Activated B cell treated with CpG ODN at 0.5 μM for 24 hours (primary cell): Measurements from ENCODE around the gene R3HDM2. TPM values are rescaled to one million over a fixed set of nuclear protein-coding genes. Genes with fewer than 3 reads are reported as not detected.
A peak's percentile ranks its signal among the peaks of the same experiment; 100 is the strongest.

Source experiments
- ATAC-seq: fragments of 200-7000 bp; cut with Tn5 transposase; one replicate; pipeline ENCODE4 v1.10.0; 2021; ENCODE audit warnings: low read depth, mild to moderate bottlenecking, moderate library complexity
- CTCF ChIA-PET: fragments of 350-600 bp; sonication (Branson Sonifier 250); formaldehyde crosslinking; loops from one replicate; lab custom pipeline; 2021; ENCODE audit warnings: antibody characterized with exemption; lab: Charles Lee
- POLR2A ChIA-PET: fragments of 350-600 bp; sonication (Branson Sonifier 250); formaldehyde crosslinking; loops from one replicate; lab custom pipeline; 2021; ENCODE audit warnings: antibody characterized with exemption; lab: Charles Lee
- DNase-seq: peaks from one replicate; pipeline ENCODE4 v3.0.0; 2022
- H3K27ac Mint-ChIP-seq: one replicate; pipeline ENCODE4 v1.8.0; 2020; ENCODE audit warnings: mixed read lengths
- H3K27me3 Mint-ChIP-seq: one replicate; pipeline ENCODE4 v1.8.0; 2021; ENCODE audit warnings: mixed read lengths
- H3K36me3 Mint-ChIP-seq: one replicate; pipeline ENCODE4 v1.8.0; 2021; ENCODE audit warnings: low read depth, mixed read lengths
- H3K4me1 Mint-ChIP-seq: one replicate; pipeline ENCODE4 v1.8.0; 2021; ENCODE audit warnings: mixed read lengths
- H3K4me3 Mint-ChIP-seq: one replicate; pipeline ENCODE4 v1.8.0; 2020; ENCODE audit warnings: mild to moderate bottlenecking, mixed read lengths
- H3K9me3 Mint-ChIP-seq: one replicate; pipeline ENCODE4 v1.8.0; 2020; ENCODE audit warnings: mixed read lengths
- intact Hi-C: fragments of 100-400 bp; cut with micrococcal nuclease; formaldehyde crosslinking; loops from one replicate; pipeline ENCODE4 v1.15.1; 2024
- total RNA-seq: library from RNA; stranded (reverse); gene quantifications from 2 replicates; pipeline ENCODE4 v1.2.3, GENCODE V29; 2022
- TF ChIP-seq, protein P1 (sequence below): fragments of 200-600 bp; IDR thresholded peaks from one replicate; pipeline ENCODE4 v1.8.0; 2022; ENCODE audit warnings: antibody characterized with exemption, mild to moderate bottlenecking

R3HDM2 gene
- total RNA-seq, 1 donor from 2014 or later = 75.6 TPM

DNA sequence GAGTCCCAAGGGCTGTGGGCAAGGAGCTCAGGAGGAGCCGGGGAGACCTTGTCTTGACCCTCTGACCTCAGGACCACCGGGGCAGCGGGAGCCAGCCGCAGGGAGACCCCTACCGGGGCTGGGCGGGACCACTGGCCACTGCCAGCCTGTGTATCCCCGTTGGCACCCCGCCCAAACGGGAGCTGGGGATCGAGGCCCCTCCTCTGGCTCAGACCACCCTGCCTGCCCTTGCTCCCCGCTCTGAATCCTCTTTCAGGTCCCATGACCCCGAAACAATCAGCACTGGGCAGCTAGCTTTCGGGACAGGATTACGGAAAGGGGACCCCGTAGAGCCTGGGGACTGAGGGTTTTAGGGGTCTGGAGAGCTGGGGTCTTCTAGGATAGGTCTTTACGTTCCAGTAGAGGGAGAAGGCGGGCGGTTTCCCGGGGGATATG, 30.0 kb upstream of the R3HDM2 start:
- DNase-seq = no peak
- Mint-ChIP-seq H3K9me3 (no peaks in the 10 kb centered on the region), H3K27ac (peak overlapping the region; percentile 12), H3K36me3 (peaks cover 13% of the 10 kb centered on the region), H3K4me1 (peaks cover 60% of the 10 kb centered on the region), H3K4me3 (peak overlapping the region; percentile 97), H3K27me3 (no peaks in the 10 kb centered on the region)
- TF ChIP-seq, protein P1, sequence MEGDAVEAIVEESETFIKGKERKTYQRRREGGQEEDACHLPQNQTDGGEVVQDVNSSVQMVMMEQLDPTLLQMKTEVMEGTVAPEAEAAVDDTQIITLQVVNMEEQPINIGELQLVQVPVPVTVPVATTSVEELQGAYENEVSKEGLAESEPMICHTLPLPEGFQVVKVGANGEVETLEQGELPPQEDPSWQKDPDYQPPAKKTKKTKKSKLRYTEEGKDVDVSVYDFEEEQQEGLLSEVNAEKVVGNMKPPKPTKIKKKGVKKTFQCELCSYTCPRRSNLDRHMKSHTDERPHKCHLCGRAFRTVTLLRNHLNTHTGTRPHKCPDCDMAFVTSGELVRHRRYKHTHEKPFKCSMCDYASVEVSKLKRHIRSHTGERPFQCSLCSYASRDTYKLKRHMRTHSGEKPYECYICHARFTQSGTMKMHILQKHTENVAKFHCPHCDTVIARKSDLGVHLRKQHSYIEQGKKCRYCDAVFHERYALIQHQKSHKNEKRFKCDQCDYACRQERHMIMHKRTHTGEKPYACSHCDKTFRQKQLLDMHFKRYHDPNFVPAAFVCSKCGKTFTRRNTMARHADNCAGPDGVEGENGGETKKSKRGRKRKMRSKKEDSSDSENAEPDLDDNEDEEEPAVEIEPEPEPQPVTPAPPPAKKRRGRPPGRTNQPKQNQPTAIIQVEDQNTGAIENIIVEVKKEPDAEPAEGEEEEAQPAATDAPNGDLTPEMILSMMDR = no peak
- ChIA-PET POLR2A (interaction anchor here (0.6 to 6.9 kb wide), 8 partner anchors 17 to 1323 kb away, joined by 3 to 133 read pairs (median 6); partner anchors contain the start of genes ARHGAP9 and DDIT3), CTCF (interaction anchor here (1.3 to 6.7 kb wide), 2 partner anchors 16 to 122 kb away, joined by 3 to 74 read pairs; partner anchors contain the start of gene ARHGAP9)
- no peak for ATAC-seq
- intact Hi-C loops = no loop called here

DNA sequence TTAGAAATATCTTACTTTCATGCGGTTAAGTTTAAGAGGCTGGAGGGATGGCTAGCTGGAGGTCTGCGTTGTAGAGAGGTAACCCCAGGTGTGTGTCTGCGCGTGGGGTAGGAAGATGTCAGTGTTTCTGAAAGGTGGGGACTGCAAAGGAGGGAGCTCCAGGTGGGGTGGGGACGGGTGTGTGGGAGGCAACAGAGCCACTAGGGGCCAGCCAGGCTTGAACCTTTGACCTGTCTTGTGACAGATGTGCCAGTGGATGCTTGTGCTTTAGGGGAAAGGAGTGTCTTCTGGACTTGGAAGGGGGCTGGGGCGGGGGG, 29.6 kb upstream of the R3HDM2 start:
- no peaks in the 10 kb centered on the region for H3K27me3 Mint-ChIP-seq
- ChIA-PET POLR2A (interaction anchor here (0.6 to 6.9 kb wide), 7 partner anchors 17 to 1323 kb away, joined by 3 to 133 read pairs (median 6); partner anchors contain the start of genes ARHGAP9, DDIT3 and MARS1), CTCF (interaction anchor here (6.7 kb wide), 1 partner anchor 17 kb away, joined by 74 read pairs; the partner anchor contains the start of gene ARHGAP9)
- no peaks in the 10 kb centered on the region for H3K9me3 Mint-ChIP-seq
- intact Hi-C loops = no loop called here
- peak overlapping the region; percentile 97 for H3K4me3 Mint-ChIP-seq
- TF ChIP-seq, protein P1 = no peak
- peaks cover 64% of the 10 kb centered on the region for H3K4me1 Mint-ChIP-seq
- DNase-seq (peak; percentile 32), ATAC-seq (no peak)
- H3K27ac Mint-ChIP-seq = peak overlapping the region; percentile 78
- H3K36me3 Mint-ChIP-seq = peaks cover 13% of the 10 kb centered on the region

DNA sequence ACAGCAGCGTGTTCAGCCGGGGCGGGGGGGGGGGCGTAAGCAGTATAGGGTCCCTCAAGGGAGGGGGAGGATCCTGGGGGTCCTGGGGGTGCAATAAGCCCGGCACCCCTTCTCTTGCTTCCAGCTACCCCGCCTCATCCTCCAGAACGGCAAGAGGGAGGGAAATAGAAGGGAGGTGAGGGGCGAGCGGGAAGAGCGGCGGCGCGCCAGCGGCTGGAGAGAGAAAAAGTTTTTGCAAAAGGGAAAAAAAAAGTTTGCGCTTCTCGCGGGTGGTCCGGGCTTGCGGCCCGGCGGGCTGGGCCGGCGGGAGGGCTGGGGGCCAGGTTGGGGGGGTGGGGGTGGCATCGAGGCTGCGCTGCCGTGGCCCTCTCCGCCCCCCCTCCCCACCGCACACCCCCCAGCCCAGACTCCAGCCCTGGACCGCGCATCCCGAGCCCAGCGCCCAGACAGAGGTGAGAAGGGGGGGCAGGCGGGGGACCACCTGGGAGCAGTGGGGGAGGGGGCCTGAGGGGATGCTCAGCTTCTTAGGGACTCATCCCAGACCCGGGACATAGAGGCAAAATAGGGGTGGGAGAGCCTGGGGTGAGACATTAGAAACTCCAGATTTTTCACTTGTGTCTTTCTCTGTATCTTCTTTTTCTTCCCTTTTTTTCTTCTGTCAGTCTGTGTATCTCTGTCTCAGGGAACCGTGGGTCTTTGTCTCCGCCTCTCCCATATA, 29.1 kb upstream of the R3HDM2 start, which contains the start of gene GLI1:
Gene GLI1, plus strand, starts transcription at position 36 of the 718 bp plus-strand sequence. CDS start 3,907 bp downstream, outside the sequence.
- peak within 1 kb of the TSS; percentile 98 for H3K27ac Mint-ChIP-seq
- intact Hi-C loops = loop anchor here (1.0 to 10.0 kb wide), 8 partner anchors 27 to 335 kb away; partner anchors contain the start of genes B4GALNT1, DCTN2, DDIT3 and LRP1
- ChIA-PET POLR2A (interaction anchor here (0.6 to 6.9 kb wide), 14 partner anchors 9 to 1322 kb away, joined by 3 to 133 read pairs (median 5); partner anchors contain the start of genes ARHGAP9, DDIT3, MARS1 and SHMT2), CTCF (interaction anchor here (0.6 to 6.7 kb wide), 14 partner anchors 11 to 971 kb away, joined by 3 to 74 read pairs (median 5); partner anchors contain the start of gene ARHGAP9)
- peak within 1 kb of the TSS; percentile 97 for H3K4me3 Mint-ChIP-seq
- no peak for ATAC-seq
- TF ChIP-seq, protein P1 = no peak
- peaks cover 13% of the 10 kb centered on the region for H3K36me3 Mint-ChIP-seq
- no peaks in the 10 kb centered on the region for H3K9me3 Mint-ChIP-seq
- no peaks in the 10 kb centered on the region for H3K27me3 Mint-ChIP-seq
- peaks cover 65% of the 10 kb centered on the region for H3K4me1 Mint-ChIP-seq
- DNase-seq = no peak

DNA sequence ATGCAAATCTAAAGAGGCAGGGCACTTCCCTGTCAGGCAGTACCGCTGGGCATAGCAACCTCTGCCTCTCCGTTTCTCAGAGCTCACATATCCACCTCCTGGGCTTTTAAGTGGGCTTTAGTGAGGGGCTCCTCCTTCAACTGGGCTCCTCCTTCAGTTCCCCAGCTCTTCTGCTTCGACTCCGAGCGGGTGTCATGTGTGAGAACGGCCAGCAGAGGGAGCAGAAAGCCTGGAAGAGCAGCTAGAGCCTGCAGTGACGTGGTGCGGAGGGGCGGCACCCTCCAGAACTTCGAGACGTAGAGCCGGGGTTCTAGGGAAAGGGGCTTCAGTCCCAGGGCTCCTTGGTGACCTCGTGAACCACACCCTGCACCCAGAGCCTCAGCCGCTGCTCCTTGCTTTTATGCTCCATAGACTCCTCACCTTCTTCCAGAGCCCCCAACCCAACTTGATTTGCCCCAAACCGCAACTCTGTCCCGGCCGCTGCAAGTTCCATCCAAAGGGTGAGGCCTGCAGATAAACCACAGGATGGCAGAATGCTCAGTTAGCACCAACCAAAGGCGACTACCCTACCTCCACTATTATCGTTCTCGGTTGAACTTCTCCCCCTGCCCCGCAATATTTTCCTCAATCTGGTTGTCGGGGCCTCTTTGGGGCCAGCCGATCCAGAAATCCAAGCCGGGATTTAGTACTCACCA, 28.4 kb upstream of the R3HDM2 start:
- Mint-ChIP-seq H3K4me1 (peaks cover 62% of the 10 kb centered on the region), H3K27me3 (no peaks in the 10 kb centered on the region), H3K36me3 (peaks cover 13% of the 10 kb centered on the region), H3K4me3 (peak overlapping the region; percentile 96), H3K9me3 (no peaks in the 10 kb centered on the region), H3K27ac (peak overlapping the region; percentile 98)
- intact Hi-C loops = loop anchor here (1.0 to 10.0 kb wide), 8 partner anchors 28 to 334 kb away; partner anchors contain the start of genes B4GALNT1, DCTN2, DDIT3 and LRP1
- ChIA-PET CTCF (interaction anchor here (0.7 to 6.7 kb wide), 23 partner anchors 11 to 771 kb away, joined by 3 to 74 read pairs (median 4); partner anchors contain the start of genes ARHGAP9, B4GALNT1, DCTN2 and PTGES3), POLR2A (interaction anchor here (0.7 to 6.9 kb wide), 23 partner anchors 10 to 801 kb away, joined by 3 to 133 read pairs (median 4); partner anchors contain the start of genes ARHGAP9, DDIT3, LRP1 and MARS1)
- DNase-seq (peak; percentile 87), ATAC-seq (peak; percentile 68)
- TF ChIP-seq, protein P1 = peak; percentile 57
